ENCODE measurements around the gene KLF3. TPM values are rescaled to one million over a fixed set of nuclear protein-coding genes. Genes with fewer than 3 reads are reported as not detected.
"Not testable (repeated sequence)": the region's sequence is repeated elsewhere in the genome, so short reads cannot be mapped to it uniquely, and the experiment has no call there.

KLF3 gene
- total RNA-seq, 4 donors from 2014 or later, result 131 to 224 (median 142) TPM

DNA sequence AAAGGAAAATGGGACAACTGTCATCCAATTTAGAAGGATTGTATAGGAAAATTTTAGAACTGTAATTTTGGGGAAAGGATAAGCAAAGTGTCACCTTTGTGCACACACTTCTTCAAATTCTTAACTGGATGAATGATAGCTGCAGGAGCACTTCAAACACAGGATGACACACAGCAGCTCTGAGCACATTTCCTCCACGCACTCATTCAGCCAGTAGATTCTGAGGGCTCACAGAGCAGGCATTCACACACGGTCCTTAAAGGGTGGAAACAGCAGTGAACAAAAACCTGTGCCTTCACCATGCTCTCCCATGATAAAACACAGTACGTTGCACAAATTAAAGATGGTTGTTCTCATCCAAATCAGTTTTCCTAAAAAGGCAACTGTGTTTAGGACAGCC is 38.5 kb upstream of the KLF3 start:
- no peak for TF ChIP-seq POLR2A (IDR thresholded peaks at IDR 0.05)
- TF ChIP-seq, protein P1, sequence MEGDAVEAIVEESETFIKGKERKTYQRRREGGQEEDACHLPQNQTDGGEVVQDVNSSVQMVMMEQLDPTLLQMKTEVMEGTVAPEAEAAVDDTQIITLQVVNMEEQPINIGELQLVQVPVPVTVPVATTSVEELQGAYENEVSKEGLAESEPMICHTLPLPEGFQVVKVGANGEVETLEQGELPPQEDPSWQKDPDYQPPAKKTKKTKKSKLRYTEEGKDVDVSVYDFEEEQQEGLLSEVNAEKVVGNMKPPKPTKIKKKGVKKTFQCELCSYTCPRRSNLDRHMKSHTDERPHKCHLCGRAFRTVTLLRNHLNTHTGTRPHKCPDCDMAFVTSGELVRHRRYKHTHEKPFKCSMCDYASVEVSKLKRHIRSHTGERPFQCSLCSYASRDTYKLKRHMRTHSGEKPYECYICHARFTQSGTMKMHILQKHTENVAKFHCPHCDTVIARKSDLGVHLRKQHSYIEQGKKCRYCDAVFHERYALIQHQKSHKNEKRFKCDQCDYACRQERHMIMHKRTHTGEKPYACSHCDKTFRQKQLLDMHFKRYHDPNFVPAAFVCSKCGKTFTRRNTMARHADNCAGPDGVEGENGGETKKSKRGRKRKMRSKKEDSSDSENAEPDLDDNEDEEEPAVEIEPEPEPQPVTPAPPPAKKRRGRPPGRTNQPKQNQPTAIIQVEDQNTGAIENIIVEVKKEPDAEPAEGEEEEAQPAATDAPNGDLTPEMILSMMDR (IDR thresholded peaks at IDR 0.05), result no peak
- WGBS, 2 donors, result 58 to 72% methylated on average over 3 of the region's 3 CpGs
- no peak overlapping the region for H3K4me3 ChIP-seq (ENCODE audit: low read depth, poor library complexity, severe bottlenecking)
- intact Hi-C loops (cut with DNase I; ENCODE audit: low total_unique reads), result no loop called here
- DNase-seq (ENCODE audit: low spot score in 2 of 2), result no peak

- H3K4me3 ChIP-seq (ENCODE audit: low read depth, poor library complexity, severe bottlenecking); intact Hi-C loops (cut with DNase I; ENCODE audit: low total_unique reads); DNase-seq (ENCODE audit: low spot score in 2 of 2): not testable (repeated sequence)
- WGBS, 2 donors, result 96 to 98% methylated on average over 17 of the region's 32 CpGs
Observed at GRCh38 chr4:38626901-38627444, 37.0 kb upstream of the KLF3 start.

GRCh38 chr4:38630519-38630918 is 33.5 kb upstream of the KLF3 start:
- intact Hi-C loops (cut with DNase I; ENCODE audit: low total_unique reads), result no loop called here
- no peak for DNase-seq (ENCODE audit: low spot score in 2 of 2)
- H3K4me3 ChIP-seq (ENCODE audit: low read depth, poor library complexity, severe bottlenecking), result no peak overlapping the region
- TF ChIP-seq, protein P1 (IDR thresholded peaks at IDR 0.05), result no peak
- no peak for TF ChIP-seq POLR2A (IDR thresholded peaks at IDR 0.05)

GRCh38 chr4:38634047-38634759 is 29.8 kb upstream of the KLF3 start:
- DNase-seq (ENCODE audit: low spot score in 2 of 2), result no peak
- WGBS, 2 donors, result 77% methylated on average over 3 of the region's 3 CpGs
- H3K4me3 ChIP-seq (ENCODE audit: low read depth, poor library complexity, severe bottlenecking), result no peak overlapping the region
- intact Hi-C loops (cut with DNase I; ENCODE audit: low total_unique reads), result no loop called here
- TF ChIP-seq, protein P1 (IDR thresholded peaks at IDR 0.05), result no peak
- no peak for TF ChIP-seq POLR2A (IDR thresholded peaks at IDR 0.05)

DNA sequence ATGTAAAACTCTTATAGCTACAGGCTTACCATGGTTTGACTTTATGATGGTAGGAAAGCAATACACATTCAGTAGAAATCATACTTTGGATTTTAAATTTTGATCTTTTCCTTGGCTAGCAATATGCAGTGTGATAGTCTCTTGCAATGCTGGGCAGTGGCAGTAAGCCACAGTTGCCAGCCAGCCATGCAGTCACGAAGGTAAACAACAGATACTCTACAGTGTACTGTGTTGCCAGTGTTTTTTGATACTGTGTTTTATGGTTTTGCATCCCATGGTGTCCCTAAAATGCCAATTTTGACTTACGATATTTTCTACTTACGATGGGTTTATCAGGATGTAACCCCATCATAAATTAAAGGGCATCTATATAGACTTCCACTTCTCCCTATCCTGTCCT is 24.8 kb upstream of the KLF3 start:
- no peak for TF ChIP-seq POLR2A (IDR thresholded peaks at IDR 0.05)
- TF ChIP-seq, protein P1 (IDR thresholded peaks at IDR 0.05), result no peak
- intact Hi-C loops (cut with DNase I; ENCODE audit: low total_unique reads), result no loop called here
- WGBS, 2 donors, result 88 to 95% methylated on average over 3 of the region's 3 CpGs
- no peak overlapping the region for H3K4me3 ChIP-seq (ENCODE audit: low read depth, poor library complexity, severe bottlenecking)
- no peak for DNase-seq (ENCODE audit: low spot score in 2 of 2)

GRCh38 chr4:38641811-38642210 is 22.2 kb upstream of the KLF3 start:
- no peak for DNase-seq (ENCODE audit: low spot score in 2 of 2)
- no peak overlapping the region for H3K4me3 ChIP-seq (ENCODE audit: low read depth, poor library complexity, severe bottlenecking)
- intact Hi-C loops (cut with DNase I; ENCODE audit: low total_unique reads), result no loop called here
- no peak for TF ChIP-seq POLR2A (IDR thresholded peaks at IDR 0.05)
- TF ChIP-seq, protein P1 (IDR thresholded peaks at IDR 0.05), result no peak
- 46 to 50% methylated on average over 1 of the region's 1 CpG for WGBS, 2 donors
